ENCODE data around the gene URB1.
"Not testable (repeated sequence)": the region's sequence is repeated elsewhere in the genome, so short reads cannot be mapped to it uniquely, and the experiment has no call there.

The URB1 gene

DNA sequence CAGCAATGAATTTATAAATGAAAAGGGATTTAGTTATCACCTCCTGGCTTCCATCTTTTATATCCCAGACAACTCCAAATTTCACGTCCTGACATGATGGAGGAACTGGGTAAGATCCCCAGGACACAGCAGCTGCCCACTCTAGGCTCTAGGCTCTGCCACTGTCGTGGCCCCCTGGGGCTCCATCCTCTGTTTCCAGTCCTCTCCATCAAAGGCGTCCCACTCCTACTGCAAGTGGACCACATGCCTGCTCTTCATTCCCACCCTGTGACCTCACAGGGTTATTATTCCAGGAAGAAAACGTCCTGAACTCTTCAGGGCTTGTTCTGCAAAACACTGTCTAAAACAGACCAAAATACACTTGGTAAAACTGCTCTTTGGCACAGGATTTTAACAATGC lies 11.9 kb downstream of the URB1 start:
- DNase-seq (ENCODE audit: low read depth) = no peak
- H3K4me3 ChIP-seq (ENCODE audit: low read length) = no peak overlapping the region
- TF ChIP-seq, protein P1, sequence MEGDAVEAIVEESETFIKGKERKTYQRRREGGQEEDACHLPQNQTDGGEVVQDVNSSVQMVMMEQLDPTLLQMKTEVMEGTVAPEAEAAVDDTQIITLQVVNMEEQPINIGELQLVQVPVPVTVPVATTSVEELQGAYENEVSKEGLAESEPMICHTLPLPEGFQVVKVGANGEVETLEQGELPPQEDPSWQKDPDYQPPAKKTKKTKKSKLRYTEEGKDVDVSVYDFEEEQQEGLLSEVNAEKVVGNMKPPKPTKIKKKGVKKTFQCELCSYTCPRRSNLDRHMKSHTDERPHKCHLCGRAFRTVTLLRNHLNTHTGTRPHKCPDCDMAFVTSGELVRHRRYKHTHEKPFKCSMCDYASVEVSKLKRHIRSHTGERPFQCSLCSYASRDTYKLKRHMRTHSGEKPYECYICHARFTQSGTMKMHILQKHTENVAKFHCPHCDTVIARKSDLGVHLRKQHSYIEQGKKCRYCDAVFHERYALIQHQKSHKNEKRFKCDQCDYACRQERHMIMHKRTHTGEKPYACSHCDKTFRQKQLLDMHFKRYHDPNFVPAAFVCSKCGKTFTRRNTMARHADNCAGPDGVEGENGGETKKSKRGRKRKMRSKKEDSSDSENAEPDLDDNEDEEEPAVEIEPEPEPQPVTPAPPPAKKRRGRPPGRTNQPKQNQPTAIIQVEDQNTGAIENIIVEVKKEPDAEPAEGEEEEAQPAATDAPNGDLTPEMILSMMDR (conservative IDR thresholded peaks at IDR 0.05; ENCODE audit: low read length) = no peak

DNA sequence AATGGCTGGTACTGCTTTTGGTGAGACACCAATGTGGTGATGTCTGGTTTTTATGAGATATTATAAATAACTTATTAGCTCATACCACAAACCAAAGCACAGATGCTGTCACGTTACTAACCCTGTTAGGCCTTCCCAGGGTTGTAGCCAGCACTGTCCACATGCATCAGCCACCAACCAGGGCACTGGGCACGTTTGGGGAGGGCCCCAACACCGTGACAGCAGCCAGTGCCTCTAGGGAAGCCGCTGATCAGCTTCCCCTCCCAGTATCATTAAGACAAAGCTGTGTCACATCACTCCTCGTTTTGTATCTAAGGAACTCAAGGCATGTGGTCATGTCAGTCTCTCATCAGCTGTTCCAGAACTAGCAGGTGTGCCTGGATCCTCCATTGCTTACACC lies 13.9 kb downstream of the URB1 start:
- peak; percentile 88 for DNase-seq (ENCODE audit: low read depth)
- TF ChIP-seq, protein P1 (conservative IDR thresholded peaks at IDR 0.05; ENCODE audit: low read length) = no peak
- no peak overlapping the region for H3K4me3 ChIP-seq (ENCODE audit: low read length)

DNA sequence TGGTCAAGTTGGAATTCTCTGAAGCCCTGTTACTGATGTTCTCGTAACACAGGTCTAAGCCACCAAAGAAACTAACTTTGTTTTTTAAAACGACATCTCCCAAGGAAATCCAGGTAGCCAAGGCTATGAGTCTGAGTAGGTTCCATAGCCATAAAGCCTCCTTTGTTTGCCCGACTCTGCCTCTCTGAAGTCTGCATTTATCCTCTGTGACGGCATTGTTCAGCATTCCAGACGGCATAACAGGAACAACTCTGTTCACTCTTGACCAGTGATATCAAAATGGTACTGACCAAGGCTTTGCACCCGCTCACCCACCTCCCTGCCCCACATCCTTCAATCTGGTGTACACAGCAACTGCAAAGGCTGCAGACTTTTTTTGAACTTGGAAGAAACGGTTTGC lies 14.8 kb downstream of the URB1 start:
- H3K4me3 ChIP-seq (ENCODE audit: low read length) = no peak overlapping the region
- TF ChIP-seq, protein P1 (conservative IDR thresholded peaks at IDR 0.05; ENCODE audit: low read length) = no peak
- DNase-seq (ENCODE audit: low read depth) = no peak

DNA sequence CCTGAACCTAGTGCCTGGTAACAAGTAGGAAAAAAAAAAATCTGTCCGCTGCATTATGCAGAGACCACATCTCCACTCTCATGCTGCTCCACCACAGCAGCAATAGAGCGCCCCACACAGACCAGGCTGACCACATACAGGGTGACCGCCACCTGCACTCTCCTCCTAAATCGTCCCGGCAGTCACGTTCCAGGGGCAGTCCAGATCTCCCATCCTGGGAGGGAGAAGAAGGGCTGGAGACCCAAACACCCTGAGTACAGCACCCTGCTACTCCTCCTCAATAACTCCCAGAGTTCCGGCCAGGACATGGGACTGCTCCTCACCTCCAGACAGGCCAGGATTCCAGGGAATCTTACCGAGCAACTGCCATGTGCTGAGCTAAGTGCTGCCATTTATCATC lies 15.3 kb downstream of the URB1 start:
- no peak overlapping the region for H3K4me3 ChIP-seq (ENCODE audit: low read length)
- TF ChIP-seq, protein P1 (conservative IDR thresholded peaks at IDR 0.05; ENCODE audit: low read length) = no peak
- no peak for DNase-seq (ENCODE audit: low read depth)

DNA sequence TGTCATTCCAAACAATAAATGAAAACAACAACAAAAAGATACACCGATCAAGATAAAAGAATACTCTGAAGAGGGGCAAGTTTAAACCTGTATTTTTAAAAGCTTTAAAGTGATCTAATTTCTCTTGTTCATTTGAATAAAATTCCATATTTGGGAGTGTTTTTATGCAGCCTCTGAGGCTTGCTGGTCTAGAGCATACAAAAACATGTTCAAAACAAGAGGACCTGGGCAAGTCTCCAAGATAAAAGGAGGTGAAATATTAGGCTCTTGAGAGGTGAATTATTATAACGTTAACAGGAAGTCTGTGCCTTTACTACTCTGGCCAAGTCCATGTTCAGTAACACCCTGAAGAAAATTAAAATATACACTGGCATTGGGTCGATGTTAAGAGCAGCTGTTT lies 20.1 kb downstream of the URB1 start:
- no peak overlapping the region for H3K4me3 ChIP-seq (ENCODE audit: low read length)
- DNase-seq (ENCODE audit: low read depth) = peak; percentile 29
- TF ChIP-seq, protein P1 (conservative IDR thresholded peaks at IDR 0.05; ENCODE audit: low read length) = no peak

DNA sequence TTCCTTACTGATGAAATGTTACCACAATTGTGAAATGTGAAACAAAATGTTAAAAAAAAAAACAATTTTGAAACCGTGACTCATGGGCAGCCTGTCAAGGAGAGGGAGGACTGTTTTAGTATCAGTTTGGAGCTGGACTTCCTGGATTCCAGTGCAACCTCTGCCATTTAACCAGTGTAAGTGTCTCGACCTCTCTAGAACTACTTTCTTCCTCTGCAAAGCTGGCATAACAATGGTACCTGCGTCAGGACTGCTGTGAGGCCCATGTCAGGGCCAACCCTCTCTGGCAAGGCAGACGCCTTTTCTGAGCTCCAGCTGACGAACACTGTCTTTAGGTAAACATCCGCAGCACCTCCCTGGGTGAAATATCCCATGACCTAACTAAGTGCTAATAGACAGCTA lies 20.9 kb downstream of the URB1 start:
- TF ChIP-seq, protein P1 (conservative IDR thresholded peaks at IDR 0.05; ENCODE audit: low read length) = no peak
- H3K4me3 ChIP-seq (ENCODE audit: low read length) = no peak overlapping the region
- peak; percentile 89 for DNase-seq (ENCODE audit: low read depth)

DNA sequence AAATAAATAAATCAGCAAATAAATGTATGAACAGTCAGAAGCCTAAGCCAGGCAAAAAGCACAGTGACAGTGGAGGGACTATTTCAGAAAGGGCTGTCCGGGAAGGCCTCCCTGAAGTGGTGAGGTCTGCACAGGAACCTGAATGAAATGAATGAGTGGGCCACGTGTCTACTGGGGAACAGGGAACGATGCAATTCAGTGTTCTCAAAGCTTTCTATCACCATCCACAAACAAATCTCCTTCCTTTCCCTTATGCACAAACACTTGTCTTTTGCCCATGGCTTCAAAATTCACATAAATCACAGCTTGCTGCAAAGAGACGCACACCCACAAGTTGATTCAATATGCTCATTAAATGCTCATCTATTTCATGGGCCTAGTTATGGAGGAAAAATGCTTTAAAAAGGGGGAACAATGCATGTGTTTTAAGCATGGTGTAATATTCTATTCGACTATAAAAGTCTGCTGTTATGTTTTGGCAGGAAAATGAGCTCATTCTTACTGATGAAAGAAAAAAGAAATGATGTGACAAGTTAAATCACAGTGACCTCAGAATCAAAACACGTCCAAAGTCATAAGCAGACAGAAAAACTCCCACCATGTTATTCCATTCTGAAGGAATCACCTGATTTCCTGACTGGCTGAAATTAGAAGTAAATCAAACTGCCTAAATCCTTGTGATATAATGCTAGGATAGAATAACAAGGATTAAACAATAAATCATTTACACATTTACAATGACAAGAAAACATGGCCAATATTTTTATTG lies 21.6 kb downstream of the URB1 start:
- TF ChIP-seq, protein P1 (conservative IDR thresholded peaks at IDR 0.05; ENCODE audit: low read length) = no peak
- no peak overlapping the region for H3K4me3 ChIP-seq (ENCODE audit: low read length)
- peak; percentile 47 for DNase-seq (ENCODE audit: low read depth)

DNA sequence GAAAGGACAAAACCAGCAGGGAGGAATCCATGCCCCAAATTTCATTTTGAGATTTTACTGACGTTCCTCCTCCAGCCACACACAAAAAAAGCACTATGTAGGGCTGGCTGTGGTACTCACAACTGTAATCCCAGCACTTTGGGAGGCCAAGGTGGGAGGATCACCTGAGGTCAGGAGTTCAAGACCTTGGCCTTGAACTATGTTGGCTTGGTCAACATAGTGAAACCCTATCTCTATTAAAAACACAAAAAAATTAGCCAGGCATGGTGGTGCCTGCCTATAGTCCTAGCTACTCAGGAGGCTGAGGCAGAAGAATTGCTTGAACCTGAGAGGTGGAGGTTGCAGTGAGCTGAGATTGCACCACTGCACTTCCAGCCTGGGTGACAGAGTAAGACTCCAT lies 23.9 kb downstream of the URB1 start:
- not testable (repeated sequence) for DNase-seq (ENCODE audit: low read depth); H3K4me3 ChIP-seq (ENCODE audit: low read length)
